Measurements from ENCODE around the gene DKK3. TPM values are rescaled to one million over a fixed set of nuclear protein-coding genes. Genes with fewer than 3 reads are reported as not detected.

The DKK3 gene
- polyA plus RNA-seq, 1 donor from 2014 or later, result 43.6 TPM

GRCh38 chr11:11984563-11984962 is 23.9 kb downstream of the DKK3 start:
- Histone ChIP-seq H3K4me3 (ENCODE audit: low read length) (no peak overlapping the region), H4K20me1 (ENCODE audit: insufficient read depth) (no peaks in the 10 kb centered on the region), H3F3A (ENCODE audit: insufficient read depth, low read length, poor library complexity, severe bottlenecking) (no peaks in the 10 kb centered on the region), H3K9me2 (ENCODE audit: insufficient read depth, low read length) (no peaks in the 10 kb centered on the region), H3K4me2 (ENCODE audit: low read length) (no peak overlapping the region), H3K27me3 (ENCODE audit: insufficient read depth, low read depth, low read length) (no peaks in the 10 kb centered on the region), H3K27ac (ENCODE audit: low read length) (no peak overlapping the region), H2AFZ (ENCODE audit: low read depth, low read length) (no peak overlapping the region), H3K79me2 (replicated peaks; ENCODE audit: insufficient read depth, low read length) (no peaks in the 10 kb centered on the region), H3K36me3 (ENCODE audit: insufficient read depth, low read length) (no peaks in the 10 kb centered on the region), H3K9me3 (ENCODE audit: low read length) (no peaks in the 10 kb centered on the region), H3K9ac (ENCODE audit: low read length) (no peak overlapping the region)
- TF ChIP-seq MXI1 (conservative IDR thresholded peaks at IDR 0.05; ENCODE audit: poor library complexity, severe bottlenecking), result no peak

DNA sequence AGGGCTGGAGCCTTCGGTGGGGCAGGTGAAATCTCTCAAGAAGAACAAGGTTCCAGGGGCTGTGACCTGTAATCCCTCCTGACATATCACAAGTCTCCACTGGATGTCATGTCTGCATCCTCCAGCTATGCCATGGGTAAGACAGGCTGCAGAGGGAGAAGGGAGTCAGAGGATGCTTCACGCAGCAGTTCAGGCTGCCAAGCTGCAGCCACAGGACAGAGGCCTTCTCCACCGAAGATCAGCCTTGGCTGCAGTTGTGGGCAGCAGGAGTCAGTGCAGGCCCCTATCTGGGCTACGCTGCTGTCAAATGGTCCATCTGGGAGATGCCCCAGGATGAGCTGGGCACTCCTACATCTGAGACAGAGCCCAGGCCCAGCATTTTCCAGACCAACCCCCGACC is 25.0 kb downstream of the DKK3 start:
- Histone ChIP-seq H3K27me3 (ENCODE audit: insufficient read depth, low read depth, low read length) (no peaks in the 10 kb centered on the region), H3K9ac (ENCODE audit: low read length) (no peak overlapping the region), H2AFZ (ENCODE audit: low read depth, low read length) (no peak overlapping the region), H3K79me2 (replicated peaks; ENCODE audit: insufficient read depth, low read length) (no peaks in the 10 kb centered on the region), H3K4me3 (ENCODE audit: low read length) (no peak overlapping the region), H3K36me3 (ENCODE audit: insufficient read depth, low read length) (no peaks in the 10 kb centered on the region), H3F3A (ENCODE audit: insufficient read depth, low read length, poor library complexity, severe bottlenecking) (no peaks in the 10 kb centered on the region), H3K4me2 (ENCODE audit: low read length) (no peak overlapping the region), H4K20me1 (ENCODE audit: insufficient read depth) (no peaks in the 10 kb centered on the region), H3K9me3 (ENCODE audit: low read length) (no peaks in the 10 kb centered on the region), H3K9me2 (ENCODE audit: insufficient read depth, low read length) (no peaks in the 10 kb centered on the region), H3K27ac (ENCODE audit: low read length) (no peak overlapping the region)
- TF ChIP-seq TAF1 (IDR thresholded peaks at IDR 0.05; ENCODE audit: low read depth) (no peak), CTCF (IDR thresholded peaks at IDR 0.05; ENCODE audit: poor library complexity, severe bottlenecking) (no peak), EP300 (conservative IDR thresholded peaks at IDR 0.05; ENCODE audit: poor library complexity, severe bottlenecking) (no peak), SMC3 (conservative IDR thresholded peaks at IDR 0.05; ENCODE audit: poor library complexity) (no peak)

- Histone ChIP-seq H3K27ac (ENCODE audit: low read length) (no peak overlapping the region), H3K36me3 (ENCODE audit: insufficient read depth, low read length) (no peaks in the 10 kb centered on the region), H3K4me2 (ENCODE audit: low read length) (no peak overlapping the region), H3K79me2 (replicated peaks; ENCODE audit: insufficient read depth, low read length) (no peaks in the 10 kb centered on the region), H3K9ac (ENCODE audit: low read length) (no peak overlapping the region), H3K27me3 (ENCODE audit: insufficient read depth, low read depth, low read length) (no peaks in the 10 kb centered on the region), H3K4me3 (ENCODE audit: low read length) (no peak overlapping the region), H4K20me1 (ENCODE audit: insufficient read depth) (no peaks in the 10 kb centered on the region), H2AFZ (ENCODE audit: low read depth, low read length) (no peak overlapping the region), H3K9me3 (ENCODE audit: low read length) (no peaks in the 10 kb centered on the region), H3F3A (ENCODE audit: insufficient read depth, low read length, poor library complexity, severe bottlenecking) (no peaks in the 10 kb centered on the region), H3K9me2 (ENCODE audit: insufficient read depth, low read length) (no peaks in the 10 kb centered on the region)
- TF ChIP-seq CTCF (IDR thresholded peaks at IDR 0.05; ENCODE audit: poor library complexity, severe bottlenecking) (no peak), POLR2AphosphoS5 (IDR thresholded peaks at IDR 0.05) (no peak), EZH2 (IDR thresholded peaks at IDR 0.05; ENCODE audit: borderline replicate concordance, insufficient read depth, low read length, poor library complexity, severe bottlenecking) (no peak)
Measured at GRCh38 chr11:11982975-11983374, 25.5 kb downstream of the DKK3 start.

Data from neural cell (in vitro differentiated cells).